ENCODE data around the gene SH3D19. TPM values are rescaled to one million over a fixed set of nuclear protein-coding genes. Genes with fewer than 3 reads are reported as not detected.
"Not testable (repeated sequence)": the region's sequence is repeated elsewhere in the genome, so short reads cannot be mapped to it uniquely, and the experiment has no call there.

SH3D19 gene
- total RNA-seq, 1 donor from 2014 or later: 96.7 TPM

DNA sequence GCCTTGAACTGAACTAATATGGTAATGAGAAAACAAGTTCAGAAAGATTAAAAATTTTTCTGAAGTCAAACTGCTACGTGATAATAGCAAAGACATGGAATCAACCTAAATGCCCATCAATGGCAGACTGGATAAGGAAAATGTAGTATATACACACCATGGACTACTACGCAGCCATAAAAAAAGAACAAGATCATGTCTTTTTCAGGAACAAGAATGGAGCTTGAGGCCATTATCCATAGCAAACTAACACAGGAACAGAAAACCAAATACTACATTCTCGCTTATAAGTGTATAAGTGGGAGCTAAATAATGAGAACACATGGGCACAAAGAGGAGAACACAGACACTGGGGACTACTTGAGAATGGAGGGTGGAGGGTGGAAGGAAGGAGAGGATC is 230.3 kb downstream of the SH3D19 start:
- intact Hi-C loops (cut with DNase I): no loop called here
- DNase-seq: no peak
- no peak for ATAC-seq (ENCODE audit: poor library complexity)

DNA sequence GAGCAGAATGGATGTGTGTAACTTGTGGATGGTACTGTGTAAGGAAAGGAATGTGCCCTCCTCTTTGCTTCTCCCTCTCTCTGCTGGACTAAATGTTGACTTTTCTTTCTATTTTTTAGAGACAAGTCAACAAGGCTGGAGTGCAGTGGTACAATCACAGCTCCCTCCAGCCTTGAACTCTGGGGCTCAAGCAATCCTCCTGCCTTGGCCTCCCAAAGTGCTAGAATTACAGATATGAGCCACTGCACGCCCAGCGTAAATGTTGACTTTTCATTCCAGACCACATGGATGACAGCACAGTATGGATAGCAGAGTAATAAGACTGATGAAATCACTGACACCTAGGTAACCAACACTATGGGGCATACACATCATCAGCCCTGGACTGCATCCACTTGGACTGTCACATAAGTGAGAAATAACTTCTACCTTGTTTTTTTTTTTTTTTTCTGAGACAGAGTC is 231.1 kb downstream of the SH3D19 start:
- intact Hi-C loops (cut with DNase I): no loop called here
- ATAC-seq (ENCODE audit: poor library complexity) (no peak), DNase-seq (no peak)

DNA sequence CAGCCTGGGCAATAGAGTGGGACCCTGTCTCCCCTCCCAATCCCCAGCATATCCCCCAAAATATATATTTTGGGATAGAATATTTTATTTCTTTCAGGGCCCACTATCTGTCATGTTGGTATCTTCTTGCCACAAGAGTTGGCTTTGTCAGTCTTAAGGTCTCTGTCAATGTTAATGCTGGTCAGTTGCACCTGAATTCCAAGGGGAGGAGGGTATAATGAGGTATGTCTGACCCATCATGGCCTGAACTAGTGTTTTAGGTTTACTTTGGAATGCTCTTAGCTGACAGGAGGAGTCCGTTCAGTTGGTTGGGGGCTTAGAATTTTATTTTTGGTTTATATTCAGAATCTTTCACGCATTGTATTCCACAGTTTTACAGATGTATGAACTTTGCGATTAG is 232.2 kb downstream of the SH3D19 start:
- DNase-seq (no peak), ATAC-seq (ENCODE audit: poor library complexity) (no peak)
- intact Hi-C loops (cut with DNase I): no loop called here

DNA sequence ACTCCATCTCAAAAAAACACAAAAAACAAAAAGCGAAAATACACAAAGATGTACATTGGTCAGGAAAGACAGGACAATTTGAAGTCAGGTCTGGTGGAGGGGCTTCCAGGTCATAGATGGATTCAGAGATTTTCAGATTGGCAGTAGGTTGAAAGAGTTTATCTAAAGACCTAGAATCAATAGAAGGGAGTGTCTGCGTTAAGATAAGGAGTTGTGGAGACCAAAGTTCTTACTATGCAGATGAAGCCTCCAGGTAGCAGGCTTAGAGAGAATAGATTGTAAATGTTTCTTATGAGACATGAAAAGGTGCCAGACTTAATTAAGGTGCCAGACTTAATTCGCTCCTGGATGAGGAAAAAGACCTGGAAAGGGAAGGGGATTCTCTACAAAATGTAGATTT is 232.9 kb downstream of the SH3D19 start:
- intact Hi-C loops (cut with DNase I): no loop called here
- no peak for ATAC-seq (ENCODE audit: poor library complexity)
- no peak for DNase-seq

DNA sequence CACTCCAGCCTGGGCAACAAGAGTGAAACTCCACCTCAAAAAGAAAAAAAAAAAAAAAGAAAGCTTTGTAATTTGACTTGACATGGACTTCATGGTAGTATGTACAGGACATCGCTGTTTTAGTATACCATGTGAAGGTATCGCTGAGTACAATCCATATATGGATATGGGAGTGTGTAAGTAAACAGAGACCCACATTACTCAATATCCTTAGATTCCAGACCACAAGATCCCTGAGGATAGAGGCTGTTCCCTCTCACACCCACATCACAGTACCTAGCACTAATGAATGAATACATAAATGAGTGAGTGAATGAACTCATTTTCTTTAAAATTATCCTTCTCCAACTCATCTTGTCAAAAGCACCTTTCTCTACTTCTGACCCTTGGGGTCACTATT is 234.4 kb downstream of the SH3D19 start:
- ATAC-seq (ENCODE audit: poor library complexity): no peak
- no peak for DNase-seq
- intact Hi-C loops (cut with DNase I): no loop called here

DNA sequence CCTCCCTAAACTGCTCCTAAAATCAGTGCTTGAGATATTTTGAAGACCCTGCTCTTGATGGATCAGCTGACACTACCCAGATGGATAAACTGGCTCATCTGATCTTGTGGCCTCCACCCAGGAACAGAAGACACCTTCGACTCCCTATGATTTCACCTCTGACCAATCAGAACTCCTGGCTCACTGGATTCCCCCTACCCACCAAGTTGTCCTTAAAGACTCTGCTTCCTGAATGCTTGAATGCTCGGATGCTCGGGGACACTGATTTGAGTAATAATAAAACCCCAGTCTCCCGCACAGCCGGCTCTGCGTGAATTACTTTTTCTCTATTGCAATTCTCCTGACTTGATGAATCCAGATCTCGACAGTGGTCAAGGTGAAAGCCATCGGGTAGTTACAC is 237.9 kb downstream of the SH3D19 start:
- DNase-seq (no peak), ATAC-seq (ENCODE audit: poor library complexity) (no peak)
- intact Hi-C loops (cut with DNase I): no loop called here

DNA sequence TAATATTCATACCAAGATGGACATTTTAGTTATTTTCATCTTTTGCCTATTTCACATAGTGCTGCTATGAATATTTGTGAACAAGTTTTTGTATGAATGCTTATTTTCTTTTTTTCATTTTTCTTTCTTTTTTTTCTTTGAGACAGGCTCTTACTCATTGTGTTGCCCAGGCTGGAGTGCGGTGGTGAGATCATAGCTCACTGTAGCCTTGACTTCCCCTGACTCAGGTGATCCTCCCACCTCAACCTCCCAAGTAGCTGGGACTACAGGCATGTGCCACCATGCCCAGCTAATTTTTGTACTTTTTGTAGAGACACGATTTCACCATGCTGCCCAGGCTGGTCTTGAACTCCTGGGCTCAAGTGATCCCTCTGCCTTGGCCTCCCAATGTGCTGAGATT is 247.4 kb downstream of the SH3D19 start:
- intact Hi-C loops (cut with DNase I): not testable (repeated sequence)

DNA sequence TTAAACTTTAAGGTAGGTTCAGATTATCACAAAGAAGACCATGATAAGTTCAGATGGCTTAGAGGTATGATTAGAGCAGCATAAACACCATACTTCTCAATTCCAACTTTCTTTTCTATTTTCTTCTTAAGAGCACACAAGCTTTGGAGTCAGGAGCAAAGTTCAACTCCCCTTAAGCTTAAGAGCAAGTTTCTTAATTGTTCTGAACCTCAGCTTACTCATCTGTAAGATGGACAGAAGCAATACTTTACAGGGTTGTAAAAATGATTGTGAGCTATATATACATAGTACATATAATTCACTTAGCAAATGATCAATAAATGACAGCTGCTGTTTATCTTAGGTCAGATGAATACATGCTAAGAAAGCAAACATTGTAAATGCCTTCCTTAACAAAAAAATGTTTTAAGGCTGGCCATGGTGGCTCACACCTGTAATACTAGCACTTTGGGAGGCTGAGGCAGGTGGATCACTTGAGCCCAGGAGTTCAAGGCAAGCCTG is 250.9 kb downstream of the SH3D19 start:
- ATAC-seq (ENCODE audit: poor library complexity): no peak
- no peak for DNase-seq
- intact Hi-C loops (cut with DNase I): no loop called here

More for the DNA sequence above, 247.4 kb downstream of the SH3D19 start:
- DNase-seq; ATAC-seq (ENCODE audit: poor library complexity): not testable (repeated sequence)

Other genes starting within 250 kb of the SH3D19 start
- 944 TPM for gene RPS3A, start 226.0 kb downstream of the SH3D19 start, total RNA-seq
- not detected for gene PRSS48, start 48.4 kb downstream of the SH3D19 start, total RNA-seq
- gene FHIP1A, start 83.6 kb upstream of the SH3D19 start, total RNA-seq: 16.8 TPM